Neural crest cell (in vitro differentiated cells): ENCODE measurements around the gene HLF. TPM values are rescaled to one million over a fixed set of nuclear protein-coding genes. Genes with fewer than 3 reads are reported as not detected.

Experiments used
- DNase-seq: peaks from one replicate; pipeline ENCODE4 v3.0.0; 2021; ENCODE audit warnings: low read depth, mixed read lengths, low spot score
- H3K27ac Mint-ChIP-seq: one replicate; pipeline ENCODE4 v1.8.0; 2021; ENCODE audit warnings: mild to moderate bottlenecking, mixed read lengths; ENCODE audit not compliant: unreplicated experiment
- H3K27me3 Mint-ChIP-seq: 2 replicates; pipeline ENCODE4 v1.8.0; 2021; ENCODE audit warnings: low read depth, mild to moderate bottlenecking, mixed read lengths
- H3K36me3 Mint-ChIP-seq: 2 replicates; pipeline ENCODE4 v1.8.0; 2021; ENCODE audit warnings: low read depth, mild to moderate bottlenecking, mixed read lengths
- H3K4me1 Mint-ChIP-seq: 2 replicates; pipeline ENCODE4 v1.8.0; 2021; ENCODE audit warnings: mixed read lengths
- H3K4me3 Mint-ChIP-seq: one replicate; pipeline ENCODE4 v1.8.0; 2021; ENCODE audit warnings: mild to moderate bottlenecking, mixed read lengths
- H3K9me3 Mint-ChIP-seq: 2 replicates; pipeline ENCODE4 v1.8.0; 2021; ENCODE audit warnings: mixed read lengths
- CTCF ChIP-seq: fragments of 200-600 bp; sonication (generic); conservative IDR thresholded peaks from 2 replicates; pipeline ENCODE4 v1.5.0; 2021; ENCODE audit warnings: antibody characterized with exemption, mild to moderate bottlenecking
- long read RNA-seq: library from polyadenylated mRNA; unstranded; transcript quantifications from one replicate; pipeline ENCODE4 v2.0.0, GENCODE V29; 2020
- total RNA-seq: library from RNA; stranded (reverse); gene quantifications from 2 replicates; pipeline ENCODE4 v1.2.1, GENCODE V29; 2021

HLF gene
- total RNA-seq: not detected in 2 replicates
- long read RNA-seq, partial matches to known transcripts: 0 of 1 reads
- long read RNA-seq, other reads (novel, unspliced or antisense): 1 of 1 reads

GRCh38 chr17:55264645-55265298 is at the start of gene HLF:
Gene HLF, plus strand, starts transcription at chr17:55264960. Its CDS starts 525 bp downstream, at chr17:55265485.
- peaks cover 7% of the 10 kb centered on the region for H3K9me3 Mint-ChIP-seq
- peaks cover 7% of the 10 kb centered on the region for H3K36me3 Mint-ChIP-seq
- peaks cover 94% of the 10 kb centered on the region for H3K27me3 Mint-ChIP-seq
- DNase-seq: peak; percentile 57
- peaks cover 11% of the 10 kb centered on the region for H3K4me1 Mint-ChIP-seq
- no peak within 1 kb of the TSS for H3K27ac Mint-ChIP-seq
- no peak for TF ChIP-seq CTCF
- H3K4me3 Mint-ChIP-seq: peak within 1 kb of the TSS; percentile 82

- no peak overlapping the region for H3K27ac Mint-ChIP-seq
- H3K4me3 Mint-ChIP-seq: no peak overlapping the region
- H3K36me3 Mint-ChIP-seq: no peaks in the 10 kb centered on the region
- H3K27me3 Mint-ChIP-seq: no peaks in the 10 kb centered on the region
- H3K4me1 Mint-ChIP-seq: no peaks in the 10 kb centered on the region
- no peak for TF ChIP-seq CTCF
- H3K9me3 Mint-ChIP-seq: no peaks in the 10 kb centered on the region
- DNase-seq: no peak
Measured at GRCh38 chr17:55215711-55216110, 49.0 kb upstream of the HLF start.

GRCh38 chr17:55216888-55217287 is 47.9 kb upstream of the HLF start:
- Mint-ChIP-seq H3K9me3 (no peaks in the 10 kb centered on the region), H3K27me3 (no peaks in the 10 kb centered on the region), H3K27ac (no peak overlapping the region), H3K36me3 (no peaks in the 10 kb centered on the region), H3K4me1 (no peaks in the 10 kb centered on the region), H3K4me3 (no peak overlapping the region)
- TF ChIP-seq CTCF: no peak
- no peak for DNase-seq

- H3K4me3 Mint-ChIP-seq: no peak overlapping the region
- DNase-seq: no peak
- no peaks in the 10 kb centered on the region for H3K36me3 Mint-ChIP-seq
- no peaks in the 10 kb centered on the region for H3K9me3 Mint-ChIP-seq
- H3K27me3 Mint-ChIP-seq: no peaks in the 10 kb centered on the region
- TF ChIP-seq CTCF: no peak
- no peaks in the 10 kb centered on the region for H3K4me1 Mint-ChIP-seq
- H3K27ac Mint-ChIP-seq: no peak overlapping the region
Measured at GRCh38 chr17:55219459-55219858, 45.3 kb upstream of the HLF start.

GRCh38 chr17:55219934-55220333 is 44.8 kb upstream of the HLF start:
- Mint-ChIP-seq H3K27me3 (no peaks in the 10 kb centered on the region), H3K4me1 (no peaks in the 10 kb centered on the region)
- no peak for TF ChIP-seq CTCF

More at GRCh38 chr17:55219934-55220333, 44.8 kb upstream of the HLF start:
- Mint-ChIP-seq H3K4me3 (no peak overlapping the region), H3K27ac (no peak overlapping the region), H3K9me3 (no peaks in the 10 kb centered on the region), H3K36me3 (no peaks in the 10 kb centered on the region)
- no peak for DNase-seq
